Activated CD4-positive, alpha-beta T cell treated with anti-CD3 and anti-CD28 coated beads, Interleukin-2, Interleukin-4, amounts not matched to agents 100 ng/mL and 50 ng/mL, durations not matched to agents 16 hours and 8 hours (primary cell): ENCODE results near the gene SEMA5B.

ENCODE experiments used
- DNase-seq: peaks from one replicate; pipeline ENCODE4 v3.0.0-alpha.2; 2020; ENCODE audit warnings: low spot score

Gene SEMA5B

DNA sequence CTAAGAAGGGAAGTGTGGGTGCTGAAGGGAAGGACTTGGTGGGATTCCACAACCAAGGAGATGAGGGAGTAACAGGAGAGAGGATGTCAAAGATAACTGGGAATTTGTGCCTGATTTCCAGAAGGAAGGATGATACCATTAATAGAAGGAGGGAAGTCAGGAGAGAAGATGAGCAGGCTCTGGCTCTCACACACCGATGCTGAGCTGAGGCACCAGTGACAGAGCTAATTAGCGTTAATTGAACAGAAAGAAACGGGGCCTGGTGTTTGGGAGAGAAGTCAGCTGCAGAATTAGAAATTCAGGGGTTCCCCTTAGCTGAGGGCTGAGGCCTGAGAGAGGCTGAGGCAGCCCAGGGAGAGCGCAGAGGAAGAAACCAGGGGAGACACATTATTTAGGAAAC is 27.4 kb upstream of the SEMA5B start:
- DNase-seq = no peak

DNA sequence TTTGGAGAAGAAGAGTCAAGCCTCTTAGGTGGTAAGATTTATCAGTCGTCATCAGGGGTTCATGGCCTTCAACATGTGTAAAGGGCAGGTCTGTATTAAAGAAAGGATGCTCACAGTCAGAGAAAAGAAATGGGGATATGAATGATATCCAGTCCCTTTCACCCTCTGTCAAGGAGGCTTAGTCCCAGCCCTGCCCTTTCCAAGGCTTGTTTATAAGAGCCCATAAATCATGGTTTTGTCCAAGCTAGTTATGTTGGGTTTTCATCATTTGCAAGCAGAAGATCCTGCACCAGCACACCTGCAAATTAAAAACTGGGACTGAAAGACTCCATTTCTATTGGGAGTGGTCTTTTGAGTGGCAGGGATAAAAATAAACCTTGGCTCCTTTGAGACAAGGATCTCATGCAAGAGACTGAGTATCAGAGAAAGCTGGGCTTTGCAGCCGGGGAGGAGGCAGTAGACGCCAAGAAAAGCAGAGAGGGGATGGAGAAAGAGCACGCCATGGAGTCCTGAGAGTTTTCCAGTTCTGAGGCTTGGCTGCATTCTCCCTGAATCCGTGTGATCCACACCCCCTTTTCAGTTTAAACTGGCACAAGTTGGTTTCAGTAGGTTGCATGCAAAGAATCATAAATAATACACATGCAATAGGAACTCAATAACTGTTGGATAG is 26.7 kb upstream of the SEMA5B start:
- DNase-seq = no peak

- DNase-seq = no peak
Observed at GRCh38 chr3:123053107-123053506, 25.5 kb upstream of the SEMA5B start.

DNA sequence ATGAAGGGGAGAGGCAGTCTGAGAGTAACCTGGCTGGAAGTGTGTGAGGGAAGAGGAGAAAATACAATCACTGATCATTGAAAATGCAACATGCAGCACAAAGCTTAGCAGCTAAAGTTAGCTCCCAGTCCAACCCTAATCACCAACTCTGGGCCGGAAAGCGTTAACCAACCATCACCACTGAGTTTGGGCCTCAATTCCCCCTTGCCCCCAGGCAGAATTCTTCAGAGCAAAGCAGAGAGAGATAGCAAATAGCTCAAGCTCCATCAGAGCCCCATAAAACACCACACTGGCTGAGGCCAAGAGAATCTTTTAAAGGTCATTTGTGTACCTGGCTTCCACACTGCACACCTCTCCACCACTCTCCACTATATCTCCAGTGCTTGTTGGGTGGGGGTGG is 23.1 kb upstream of the SEMA5B start:
- DNase-seq = no peak

DNA sequence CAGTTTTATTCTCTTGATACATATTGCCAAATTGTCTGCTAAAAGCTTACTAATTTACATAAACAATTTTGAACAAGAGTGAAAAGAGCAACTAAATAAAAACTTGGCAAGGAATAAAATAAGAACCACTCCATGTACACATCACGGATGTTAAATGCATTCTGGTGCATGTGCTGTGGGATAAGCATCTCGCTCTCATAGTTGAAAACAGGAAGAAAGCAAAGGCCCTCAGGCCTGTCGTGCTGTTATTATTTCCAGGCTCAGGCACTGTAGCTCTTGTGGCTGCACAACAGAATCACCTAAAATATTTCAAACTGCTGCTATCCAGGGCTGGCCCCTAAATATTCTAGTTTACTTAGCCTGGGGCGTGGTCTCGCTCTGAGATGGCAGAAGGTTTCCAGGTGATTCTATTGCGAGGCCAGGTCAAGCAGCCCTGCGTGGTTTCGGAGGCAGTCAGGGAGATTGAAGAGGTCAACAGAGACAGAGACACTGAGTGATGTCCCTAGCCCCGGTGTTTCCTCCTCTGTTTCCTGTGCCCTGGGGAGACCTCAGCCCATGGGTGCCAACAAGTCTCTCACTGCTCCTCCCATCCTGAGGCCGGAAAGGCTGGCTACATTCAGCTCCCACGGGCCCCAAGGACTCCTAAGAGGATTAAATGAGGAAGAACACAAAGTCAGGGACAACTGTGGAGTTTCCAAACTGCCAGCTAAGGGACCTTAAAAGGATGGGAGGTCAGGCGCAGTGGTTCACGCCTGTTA is 21.1 kb upstream of the SEMA5B start:
- DNase-seq = no peak

DNA sequence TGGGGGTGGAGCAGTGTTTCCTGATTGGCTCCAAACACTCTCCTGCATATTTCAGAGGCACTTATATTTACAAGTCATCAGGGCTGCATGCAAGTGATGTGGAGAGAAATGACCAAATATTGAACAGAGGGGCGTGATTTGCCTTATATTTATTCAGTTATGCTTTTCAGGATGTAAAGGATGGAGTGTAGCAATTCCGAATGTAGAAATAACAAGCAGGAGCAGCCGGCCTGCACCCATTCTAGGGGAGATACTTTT is 19.4 kb upstream of the SEMA5B start:
- DNase-seq = no peak

DNA sequence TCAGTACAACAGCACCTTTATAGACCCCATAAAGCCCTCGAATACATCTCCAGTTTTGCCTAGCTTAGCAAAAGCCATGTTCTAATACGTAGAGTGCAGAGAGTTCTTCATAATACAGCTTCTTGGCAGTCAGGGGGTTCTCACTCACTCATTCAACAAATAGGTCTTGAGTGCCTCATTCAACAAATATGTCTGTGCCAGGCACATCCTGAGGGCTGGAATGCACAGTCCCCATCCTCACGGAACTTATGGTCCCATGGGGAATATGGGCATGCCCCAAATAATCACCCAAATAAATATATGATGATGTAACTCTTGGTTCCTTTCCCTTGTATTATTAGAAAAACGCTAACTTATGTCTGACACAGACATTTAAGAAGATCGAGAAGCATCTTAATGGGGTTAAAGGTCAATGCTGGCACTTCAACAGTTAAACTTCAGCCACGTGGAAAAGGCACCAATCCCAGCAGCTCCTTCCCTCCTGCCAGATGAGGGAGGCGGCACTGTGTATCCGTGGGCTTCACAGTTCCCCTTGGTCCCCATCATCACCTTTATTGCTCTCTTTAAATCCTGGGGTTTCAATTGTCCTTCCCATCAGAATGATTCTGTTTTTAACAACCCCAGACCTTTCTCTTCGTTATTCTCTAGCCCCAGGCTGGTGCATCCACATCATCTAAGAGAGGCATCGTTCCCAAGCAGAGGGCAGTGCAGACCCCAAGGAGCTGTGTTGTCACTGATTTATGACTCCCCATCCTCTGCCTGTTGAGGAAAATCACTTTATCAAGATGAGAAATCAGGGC is 18.9 kb upstream of the SEMA5B start:
- DNase-seq = no peak

DNA sequence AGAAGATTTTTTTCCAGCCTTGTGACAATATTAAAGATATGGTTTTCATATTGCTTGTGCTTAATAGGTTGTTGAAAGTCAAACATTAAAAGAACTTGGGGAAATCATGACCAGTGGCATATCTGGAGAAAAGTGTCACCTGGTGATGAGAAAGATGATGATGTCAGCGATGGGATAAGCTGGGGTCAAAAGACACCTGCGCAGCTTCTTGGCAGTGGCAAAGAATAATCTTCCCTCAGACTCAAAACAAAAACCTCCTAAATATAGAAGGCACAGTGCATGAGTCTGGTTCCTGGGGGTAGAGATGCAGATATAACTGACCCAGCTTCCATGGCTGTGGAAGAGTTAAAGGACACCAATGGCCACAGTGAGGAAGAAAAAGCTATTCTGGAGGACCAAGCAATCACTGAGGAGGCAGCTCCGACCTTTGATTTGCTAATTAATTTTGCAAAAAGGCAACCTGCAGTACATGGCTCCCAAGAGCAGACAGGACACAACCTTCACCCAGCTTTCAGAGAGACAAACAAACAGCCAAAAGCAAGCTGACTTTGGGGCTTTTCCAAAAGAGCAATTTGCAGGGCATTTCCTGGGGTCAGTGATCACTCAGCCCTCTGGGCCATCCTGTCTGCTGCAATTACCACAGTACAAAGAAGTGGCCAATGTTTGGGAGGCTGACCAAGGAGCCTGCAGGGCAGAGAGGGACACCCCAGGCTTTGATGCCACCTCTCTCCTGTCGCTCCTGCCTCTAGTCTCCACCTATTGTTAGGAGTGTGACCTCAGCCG is 17.6 kb upstream of the SEMA5B start:
- no peak for DNase-seq

DNA sequence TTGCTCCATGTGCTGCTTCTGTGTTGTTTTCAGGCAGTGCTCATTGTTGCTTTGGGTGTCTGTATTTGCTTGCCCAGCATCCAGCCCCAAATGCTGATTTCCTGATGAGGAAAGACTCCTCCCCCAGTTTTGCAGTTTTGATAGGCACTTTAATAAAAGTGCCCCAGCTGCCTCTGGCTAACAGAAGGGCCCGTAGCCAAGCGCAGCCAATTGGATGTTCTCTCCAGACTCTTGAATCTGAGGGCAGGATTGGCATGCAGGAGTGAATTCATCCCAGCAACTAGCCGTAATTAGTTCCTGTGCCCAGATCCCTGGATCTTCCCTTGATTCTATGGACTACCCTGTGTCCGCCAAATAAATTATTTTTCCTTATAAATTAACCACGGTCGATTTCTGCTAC is 14.8 kb upstream of the SEMA5B start:
- no peak for DNase-seq

GRCh38 chr3:123039178-123039577 is 11.6 kb upstream of the SEMA5B start:
- no peak for DNase-seq

- no peak for DNase-seq
Observed at GRCh38 chr3:123038751-123039150, 11.2 kb upstream of the SEMA5B start.

DNA sequence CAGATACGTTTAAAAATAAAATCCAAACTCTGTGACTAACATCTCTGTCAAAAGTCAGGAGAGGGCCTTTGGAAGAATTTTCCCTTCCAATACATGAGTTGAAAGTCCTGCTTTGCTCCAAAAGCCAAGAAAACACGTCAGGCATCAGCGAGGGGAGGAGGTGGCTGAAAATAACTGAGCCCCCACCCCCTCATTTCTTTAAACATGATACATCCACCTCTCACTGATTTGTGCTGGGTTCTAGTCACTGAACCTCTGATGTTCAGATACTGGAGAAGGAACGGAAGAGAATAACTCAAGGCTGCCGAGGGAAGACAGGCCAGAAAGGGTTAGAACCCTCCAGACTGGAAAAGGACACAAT is 9.4 kb upstream of the SEMA5B start:
- no peak for DNase-seq

DNA sequence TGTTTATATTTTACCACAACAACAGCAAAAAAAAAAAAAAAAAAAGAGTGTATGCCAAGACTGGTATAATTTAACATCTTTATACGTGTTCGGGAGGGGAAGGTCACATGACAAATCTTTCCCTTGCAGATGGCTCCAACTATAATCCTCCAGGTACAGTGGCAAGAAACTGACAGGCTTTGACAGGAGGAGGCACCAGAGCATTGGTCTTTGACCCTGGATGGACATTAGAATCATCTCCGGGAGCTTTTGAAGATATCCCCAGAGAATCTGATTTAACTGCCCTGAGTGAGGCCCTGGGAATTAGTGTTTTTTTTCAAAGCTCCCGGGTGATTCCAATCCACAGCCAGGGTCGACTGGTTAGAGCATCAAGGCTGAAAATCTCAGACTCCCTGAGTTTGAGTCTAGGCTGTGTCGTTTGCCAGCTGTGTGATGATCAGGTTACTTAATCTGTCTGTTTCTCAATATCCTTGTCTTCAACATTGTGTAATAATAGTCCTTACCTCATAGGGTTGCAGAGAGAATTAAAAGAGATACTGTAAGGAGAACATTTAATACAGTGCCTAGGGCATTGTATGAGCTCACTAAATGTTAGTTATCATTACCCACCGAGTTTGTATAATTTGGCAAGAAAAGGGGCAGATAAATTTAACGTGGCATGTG is 8.9 kb upstream of the SEMA5B start:
- no peak for DNase-seq

- DNase-seq = no peak
Observed at GRCh38 chr3:123034996-123035395, 7.4 kb upstream of the SEMA5B start.

DNA sequence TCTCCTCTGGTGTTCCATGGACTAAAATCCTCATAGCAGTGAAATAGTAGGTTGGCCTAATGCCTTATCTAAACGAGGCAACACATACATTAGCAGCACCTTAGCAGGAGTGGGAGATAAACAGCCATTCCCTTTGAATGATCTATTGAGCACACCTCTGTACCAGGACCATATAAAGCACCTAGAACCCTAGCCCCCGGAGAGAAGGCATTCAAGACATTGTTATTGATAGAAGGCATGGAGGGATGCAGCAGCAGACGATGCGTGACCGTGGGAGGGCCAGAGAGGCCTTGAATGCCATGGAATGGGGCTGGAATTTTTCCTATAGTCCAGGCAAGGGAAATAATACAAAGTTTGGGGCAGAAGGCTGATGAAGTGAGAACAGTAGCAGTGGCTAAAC is 6.6 kb upstream of the SEMA5B start:
- no peak for DNase-seq

DNA sequence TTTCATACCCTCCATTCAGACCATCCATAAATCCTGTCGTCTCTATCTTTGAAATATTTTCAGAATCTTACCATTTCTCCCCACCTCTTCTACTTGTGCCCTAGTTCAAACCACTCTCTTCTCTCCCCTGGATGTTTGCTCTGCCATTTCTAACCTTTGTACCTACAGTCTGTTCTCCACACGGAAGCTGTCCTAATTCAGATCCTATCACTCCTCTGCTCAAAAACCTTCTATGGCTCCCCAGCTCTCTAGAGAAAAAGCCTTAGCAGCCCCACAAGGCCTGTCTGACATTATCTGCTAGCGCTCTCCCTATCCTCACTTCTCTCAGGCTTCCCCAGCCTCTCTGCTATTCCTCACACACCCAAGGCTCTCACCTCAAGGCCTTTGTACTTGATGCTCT is 4.5 kb upstream of the SEMA5B start:
- no peak for DNase-seq

GRCh38 chr3:123031051-123031450 is 3.5 kb upstream of the SEMA5B start:
- DNase-seq = no peak

DNA sequence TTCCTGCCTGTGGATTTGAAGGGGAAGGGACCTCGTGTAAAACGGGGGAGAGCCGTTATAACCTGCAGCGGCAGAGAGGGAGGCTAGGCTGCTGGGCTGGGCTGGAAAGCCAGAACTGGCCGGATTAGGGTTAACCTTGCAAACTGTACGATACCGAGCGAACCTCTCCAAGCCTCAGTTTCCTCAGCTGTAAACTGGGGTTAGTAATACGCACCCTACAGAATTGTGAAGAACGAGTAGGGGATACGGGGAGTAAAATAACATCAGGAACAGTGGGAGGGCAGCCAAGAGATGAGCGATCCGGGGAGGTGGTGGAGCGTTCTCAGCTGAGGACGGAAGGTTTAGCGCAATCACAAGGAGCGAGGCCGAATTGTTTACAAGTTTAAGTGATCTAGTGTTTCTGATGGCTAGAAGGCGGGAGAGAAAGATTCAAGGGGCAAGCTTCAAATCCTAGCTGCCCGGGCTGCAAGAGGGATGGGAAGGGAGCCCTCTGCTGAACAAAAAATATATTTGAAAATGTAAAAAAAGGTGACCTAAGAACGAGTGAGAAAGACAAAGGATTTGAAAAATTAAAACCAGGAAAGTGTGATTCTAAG is 768 bp upstream of the SEMA5B start:
- peak; percentile 34 for DNase-seq

- no peak for DNase-seq
Observed at GRCh38 chr3:123026565-123027291, 835 bp downstream of the SEMA5B start.

- DNase-seq = no peak
Observed at GRCh38 chr3:123025642-123026521, 1.7 kb downstream of the SEMA5B start.
